ENCODE data around the gene HOOK2. TPM values are rescaled to one million over a fixed set of nuclear protein-coding genes. Genes with fewer than 3 reads are reported as not detected.
A peak's percentile ranks its signal among the peaks of the same experiment; 100 is the strongest.

Gene HOOK2
- polyA plus RNA-seq, 1 experiment: 5.5 TPM

- Histone ChIP-seq H3K9me3 (ENCODE audit: control insufficient read depth, insufficient read depth, low read length) (peaks cover 10% of the 10 kb centered on the region; the same call in 1 of the 2 replicates), H3K4me3 (ENCODE audit: low read depth, low read length) (peak overlapping the region; percentile 57), H3K27ac (ENCODE audit: low read depth, low read length) (peak overlapping the region; percentile 91), H3K27me3 (ENCODE audit: control insufficient read depth, insufficient read depth, low read length) (no peaks in the 10 kb centered on the region)
- peak; percentile 92 for DNase-seq (ENCODE audit: low read depth, low spot score)
- ChIA-PET CTCF (interaction anchor here (1.6 to 3.6 kb wide), 4 partner anchors 12 to 29 kb away, joined by 5 to 28 read pairs (median 11); no protein-coding TSS in a partner anchor), POLR2A (interaction anchor here (0.6 to 4.5 kb wide), 7 partner anchors 7 to 156 kb away, joined by 4 to 157 read pairs (median 11); partner anchors contain the start of genes PRDX2 and THSD8)
- TF ChIP-seq CTCF (IDR thresholded peaks at IDR 0.05; ENCODE audit: low read depth, low read length): no peak
These were observed 14.7 kb upstream of the HOOK2 start for GRCh38 chr19:12789904-12790619.

- Histone ChIP-seq H3K9me3 (ENCODE audit: control insufficient read depth, insufficient read depth, low read length) (peaks cover 10% of the 10 kb centered on the region; the same call in 1 of the 2 replicates), H3K27me3 (ENCODE audit: control insufficient read depth, insufficient read depth, low read length) (no peaks in the 10 kb centered on the region), H3K4me3 (ENCODE audit: low read depth, low read length) (peak overlapping the region; percentile 46), H3K27ac (ENCODE audit: low read depth, low read length) (peak overlapping the region; percentile 88)
- ChIA-PET POLR2A (interaction anchor here (0.6 to 1.9 kb wide), 5 partner anchors 11 to 157 kb away, joined by 3 to 16 read pairs (median 4); partner anchors contain the start of gene FARSA), CTCF (interaction anchor here (0.6 to 2.3 kb wide), 5 partner anchors 11 to 1076 kb away, joined by 3 to 12 read pairs (median 6); no protein-coding TSS in a partner anchor)
- no peak for DNase-seq (ENCODE audit: low read depth, low spot score)
- TF ChIP-seq CTCF (IDR thresholded peaks at IDR 0.05; ENCODE audit: low read depth, low read length): no peak
These were observed 13.9 kb upstream of the HOOK2 start for GRCh38 chr19:12789098-12789903.

- DNase-seq (ENCODE audit: low read depth, low spot score): no peak
- peak overlapping the region; percentile 88 for H3K27ac ChIP-seq (ENCODE audit: low read depth, low read length)
- POLR2A ChIA-PET: interaction anchor here (0.6 to 1.9 kb wide), 4 partner anchors 11 to 145 kb away, joined by 3 to 16 read pairs (median 4); partner anchors contain the start of gene FARSA
- H3K27me3 ChIP-seq (ENCODE audit: control insufficient read depth, insufficient read depth, low read length): no peaks in the 10 kb centered on the region
- CTCF ChIA-PET: interaction anchor here (0.6 to 2.3 kb wide), 7 partner anchors 7 to 1077 kb away, joined by 3 to 12 read pairs (median 5); no protein-coding TSS in a partner anchor
- H3K9me3 ChIP-seq (ENCODE audit: control insufficient read depth, insufficient read depth, low read length): peaks cover 10% of the 10 kb centered on the region; the same call in 1 of the 2 replicates
- H3K4me3 ChIP-seq (ENCODE audit: low read depth, low read length): peak overlapping the region; percentile 46
- TF ChIP-seq CTCF (IDR thresholded peaks at IDR 0.05; ENCODE audit: low read depth, low read length): no peak
These were observed 13.3 kb upstream of the HOOK2 start for GRCh38 chr19:12788682-12789097.

GRCh38 chr19:12788042-12788681 is 12.8 kb upstream of the HOOK2 start:
- no peaks in the 10 kb centered on the region for H3K27me3 ChIP-seq (ENCODE audit: control insufficient read depth, insufficient read depth, low read length)
- no peak for DNase-seq (ENCODE audit: low read depth, low spot score)
- H3K4me3 ChIP-seq (ENCODE audit: low read depth, low read length): peak overlapping the region; percentile 46
- ChIA-PET POLR2A (interaction anchor here (0.5 to 1.9 kb wide), 3 partner anchors 10 to 145 kb away, joined by 4 to 16 read pairs (median 7); partner anchors contain the start of gene FARSA), CTCF (interaction anchor here (0.6 to 2.3 kb wide), 6 partner anchors 8 to 1077 kb away, joined by 3 to 12 read pairs (median 6); no protein-coding TSS in a partner anchor)
- TF ChIP-seq CTCF (IDR thresholded peaks at IDR 0.05; ENCODE audit: low read depth, low read length): no peak
- peak overlapping the region; percentile 88 for H3K27ac ChIP-seq (ENCODE audit: low read depth, low read length)
- H3K9me3 ChIP-seq (ENCODE audit: control insufficient read depth, insufficient read depth, low read length): peaks cover 10% of the 10 kb centered on the region; the same call in 1 of the 2 replicates
